ENCODE data around the gene HTT. TPM values are rescaled to one million over a fixed set of nuclear protein-coding genes. Genes with fewer than 3 reads are reported as not detected.

HTT gene
- total RNA-seq, 1 donor: 44.5 TPM

GRCh38 chr4:3198906-3199305 is 124.4 kb downstream of the HTT start:
- Histone ChIP-seq H3K4me3 (ENCODE audit: insufficient read depth, low read length) (no peak overlapping the region), H4K20me1 (ENCODE audit: insufficient read depth, low read length) (peaks cover 8% of the 10 kb centered on the region), H3K27me3 (ENCODE audit: insufficient read depth, low read length) (no peaks in the 10 kb centered on the region), H2AFZ (ENCODE audit: low read length) (no peak overlapping the region), H3K79me2 (ENCODE audit: insufficient read depth, low read length) (no peaks in the 10 kb centered on the region), H3K9me3 (ENCODE audit: low read depth, low read length) (no peaks in the 10 kb centered on the region), H3K36me3 (ENCODE audit: insufficient read depth, low read length) (peaks cover 40% of the 10 kb centered on the region), H3K4me2 (ENCODE audit: insufficient read depth, low read length) (no peak overlapping the region), H3K4me1 (ENCODE audit: insufficient read depth, low read length) (peaks cover 6% of the 10 kb centered on the region), H3K27ac (ENCODE audit: low read depth, low read length) (no peak overlapping the region)
- peak; percentile 19 for DNase-seq (ENCODE audit: insufficient read length, low spot score, missing footprints)
- TF ChIP-seq CTCF (IDR thresholded peaks at IDR 0.05; ENCODE audit: extremely low read depth, low read depth, low read length): no peak

GRCh38 chr4:3199653-3200422 is 125.4 kb downstream of the HTT start:
- peak; percentile 51 for DNase-seq (ENCODE audit: insufficient read length, low spot score, missing footprints)
- Histone ChIP-seq H3K27me3 (ENCODE audit: insufficient read depth, low read length) (no peaks in the 10 kb centered on the region), H2AFZ (ENCODE audit: low read length) (no peak overlapping the region), H3K36me3 (ENCODE audit: insufficient read depth, low read length) (peaks cover 43% of the 10 kb centered on the region), H3K4me3 (ENCODE audit: insufficient read depth, low read length) (no peak overlapping the region), H3K9me3 (ENCODE audit: low read depth, low read length) (no peaks in the 10 kb centered on the region), H3K27ac (ENCODE audit: low read depth, low read length) (no peak overlapping the region), H3K4me2 (ENCODE audit: insufficient read depth, low read length) (no peak overlapping the region), H3K4me1 (ENCODE audit: insufficient read depth, low read length) (peaks cover 6% of the 10 kb centered on the region), H3K79me2 (ENCODE audit: insufficient read depth, low read length) (no peaks in the 10 kb centered on the region), H4K20me1 (ENCODE audit: insufficient read depth, low read length) (peaks cover 3% of the 10 kb centered on the region)
- no peak for TF ChIP-seq CTCF (IDR thresholded peaks at IDR 0.05; ENCODE audit: extremely low read depth, low read depth, low read length)

- H3K9me3 ChIP-seq (ENCODE audit: low read depth, low read length): no peaks in the 10 kb centered on the region
- H4K20me1 ChIP-seq (ENCODE audit: insufficient read depth, low read length): peaks cover 3% of the 10 kb centered on the region
- H3K4me2 ChIP-seq (ENCODE audit: insufficient read depth, low read length): no peak overlapping the region
- H3K27ac ChIP-seq (ENCODE audit: low read depth, low read length): no peak overlapping the region
- TF ChIP-seq CTCF (IDR thresholded peaks at IDR 0.05; ENCODE audit: extremely low read depth, low read depth, low read length): no peak
- H3K27me3 ChIP-seq (ENCODE audit: insufficient read depth, low read length): no peaks in the 10 kb centered on the region
- peak; percentile 53 for DNase-seq (ENCODE audit: insufficient read length, low spot score, missing footprints)
- H3K79me2 ChIP-seq (ENCODE audit: insufficient read depth, low read length): no peaks in the 10 kb centered on the region
- no peak overlapping the region for H2AFZ ChIP-seq (ENCODE audit: low read length)
- peaks cover 37% of the 10 kb centered on the region for H3K36me3 ChIP-seq (ENCODE audit: insufficient read depth, low read length)
- peaks cover 6% of the 10 kb centered on the region for H3K4me1 ChIP-seq (ENCODE audit: insufficient read depth, low read length)
- H3K4me3 ChIP-seq (ENCODE audit: insufficient read depth, low read length): no peak overlapping the region
Observed at GRCh38 chr4:3200423-3201090, 126.1 kb downstream of the HTT start.
